Daoy (cell line): ENCODE measurements around the gene RPS6KB1. TPM values are rescaled to one million over a fixed set of nuclear protein-coding genes. Genes with fewer than 3 reads are reported as not detected.
"Not testable (repeated sequence)": the region's sequence is repeated elsewhere in the genome, so short reads cannot be mapped to it uniquely, and the experiment has no call there.

Experiments
- DNase-seq: peaks from one replicate; pipeline ENCODE4 v3.0.0-alpha.2; 2015; ENCODE audit warnings: low read depth
- total RNA-seq: library from RNA; depleted of rRNA; stranded (reverse); fragments of >200 nt; shearing (Covaris generic); gene quantifications from 2 replicates; pipeline ENCODE4 v1.2.3, GENCODE V29; 2014; rRNA removed

The RPS6KB1 gene
- 14.4 and 16.1 TPM in 2 replicates for total RNA-seq

- DNase-seq: peak; percentile 100
These were observed at the start of gene RPS6KB1, which contains the start of gene TUBD1 for GRCh38 chr17:59892924-59893675. TSS of gene RPS6KB1 (plus strand) at chr17:59893121. CDS start at chr17:59893185, 64 bp downstream. TSS of gene TUBD1 (minus strand) at chr17:59892943. CDS start at chr17:59891002, 1,941 bp downstream.

- peak; percentile 70 for DNase-seq
These were observed 47.9 kb upstream of the RPS6KB1 start for GRCh38 chr17:59844884-59845594.

GRCh38 chr17:59845595-59846393 is 47.1 kb upstream of the RPS6KB1 start:
- peak; percentile 85 for DNase-seq

- DNase-seq: peak; percentile 93
These were observed 46.3 kb upstream of the RPS6KB1 start for GRCh38 chr17:59846394-59847165.

GRCh38 chr17:59848385-59848668 is 44.6 kb upstream of the RPS6KB1 start:
- DNase-seq: no peak

- peak; percentile 37 for DNase-seq
These were observed 44.1 kb upstream of the RPS6KB1 start for GRCh38 chr17:59848778-59849177.

- DNase-seq: not testable (repeated sequence)
These were observed 42.6 kb upstream of the RPS6KB1 start for GRCh38 chr17:59850311-59850710.

GRCh38 chr17:59851439-59852375 is 41.2 kb upstream of the RPS6KB1 start:
- peak; percentile 70 for DNase-seq

- not testable (repeated sequence) for DNase-seq
These were observed 40.1 kb upstream of the RPS6KB1 start for GRCh38 chr17:59852847-59853167.

- peak; percentile 94 for DNase-seq
These were observed 39.6 kb upstream of the RPS6KB1 start for GRCh38 chr17:59853168-59853918.

- DNase-seq: not testable (repeated sequence)
These were observed 38.8 kb upstream of the RPS6KB1 start for GRCh38 chr17:59853919-59854729.

- DNase-seq: no peak
These were observed 35.8 kb upstream of the RPS6KB1 start for GRCh38 chr17:59856859-59857794.

- no peak for DNase-seq
These were observed 34.6 kb upstream of the RPS6KB1 start for GRCh38 chr17:59858167-59858816.

- DNase-seq: no peak
These were observed 34.0 kb upstream of the RPS6KB1 start for GRCh38 chr17:59858932-59859331.

- DNase-seq: peak; percentile 36
These were observed 33.4 kb upstream of the RPS6KB1 start for GRCh38 chr17:59859444-59860025.

- no peak for DNase-seq
These were observed 29.3 kb upstream of the RPS6KB1 start for GRCh38 chr17:59863616-59864015.

- no peak for DNase-seq
These were observed 23.0 kb upstream of the RPS6KB1 start for GRCh38 chr17:59869941-59870218.
